K562 (cell line): ENCODE data around the gene CSRNP3. TPM values are rescaled to one million over a fixed set of nuclear protein-coding genes. Genes with fewer than 3 reads are reported as not detected.

Source experiments
- ATAC-seq: fragments of 200-7000 bp; cut with Tn5 transposase; 3 replicates; pipeline ENCODE4 v1.9.1; 2020; ENCODE audit warnings: moderate library complexity
- BruUV-seq: library from RNA; stranded (reverse); fragments of 400-500 nt; replicated peaks from 2 replicates; lab custom pipeline; 2021; lab: Mats Ljungman, UMichigan
- CTCF ChIA-PET: fragments of 300-600 bp; formaldehyde crosslinking; extraction: SDS; loops from one replicate; lab custom pipeline; 2021; ENCODE audit warnings: low intra/inter-chr PET ratio; lab: Yijun Ruan, JAX
- POLR2A ChIA-PET: fragments of 300-600, 350-650 bp; sonication (Branson Sonifier 250); formaldehyde crosslinking; extraction: SDS; loops from one replicate; lab custom pipeline; 2021; ENCODE audit warnings: antibody characterized with exemption, inconsistent platforms; lab: Yijun Ruan, JAX
- DNase-seq, 4 experiments: peaks; one replicate each; pipeline versions ENCODE4 v3.0.0 to v3.0.0-alpha.2; 2011 to 2018; ENCODE audit warnings: low spot score in 3 of 4, mixed read lengths in 3 of 4; ENCODE audit errors: extremely low read depth in 1 of 4
- FAIRE-seq: peaks from 2 replicates; lab custom pipeline; 2011; peaks lifted over from hg19 to GRCh38; lab: Jason Lieb, UNC
- H2AFZ ChIP-seq: 2 replicates; pipeline ENCODE4 v1.6.0; 2011; ENCODE audit warnings: low read depth, low read length, control low read depth, inconsistent platforms
- H3K27ac ChIP-seq: fragments of 200-600 bp; 3 replicates; pipeline ENCODE4 v1.8.0; 2011; ENCODE audit warnings: low read depth, mild to moderate bottlenecking, control low read depth, inconsistent platforms, low read length, moderate library complexity, mixed read lengths; ENCODE audit errors: extremely low read depth
- H3K27me3 ChIP-seq, 2 experiments: fragments of 300-600 bp in 1 of 2; 2 replicates in 1 of 2; 3 replicates in 1 of 2; pipeline versions ENCODE4 v1.6.0 to v1.8.0; 2011; ENCODE audit warnings: inconsistent platforms in 2 of 2, low read length in 2 of 2, mild to moderate bottlenecking in 1 of 2, mixed read lengths in 1 of 2, moderate library complexity in 1 of 2; ENCODE audit not compliant: control insufficient read depth in 2 of 2, insufficient read depth in 2 of 2
- H3K36me3 ChIP-seq: fragments of 300-600 bp; 3 replicates; pipeline ENCODE4 v1.8.0; 2011; ENCODE audit warnings: mild to moderate bottlenecking, low read length, inconsistent platforms; ENCODE audit not compliant: control insufficient read depth, insufficient read depth
- H3K4me1 ChIP-seq, 2 experiments: fragments of 200-600 bp in 1 of 2; replicated peaks in 1 of 2; 2 replicates in 1 of 2; 3 replicates in 1 of 2; pipeline versions ENCODE4 v1.5.1 to v1.8.0; 2011; ENCODE audit warnings: inconsistent platforms in 2 of 2, low read length in 2 of 2, mild to moderate bottlenecking in 1 of 2, mixed read lengths in 1 of 2, moderate library complexity in 1 of 2; ENCODE audit not compliant: control insufficient read depth in 2 of 2, insufficient read depth in 2 of 2
- H3K4me2 ChIP-seq: 2 replicates; pipeline ENCODE4 v1.6.1; 2011; ENCODE audit warnings: low read length, control low read depth, inconsistent platforms, mixed read lengths; ENCODE audit not compliant: insufficient read depth
- H3K4me3 ChIP-seq: fragments of 200-600 bp; sonication (generic), shearing (Covaris generic); 2 replicates; pipeline ENCODE4 v1.5.1; 2016; ENCODE audit warnings: control low read depth, inconsistent platforms
- H3K79me2 ChIP-seq: fragments of 200-600 bp; 3 replicates; pipeline ENCODE4 v1.8.0; 2011; ENCODE audit warnings: low read length, inconsistent platforms; ENCODE audit not compliant: control insufficient read depth, insufficient read depth
- H3K9ac ChIP-seq, 2 experiments: 2 replicates each; pipeline versions ENCODE4 v1.6.0 to v1.6.1; 2011; ENCODE audit warnings: low read depth in 2 of 2, low read length in 2 of 2, control low read depth in 1 of 2, inconsistent platforms in 1 of 2, mild to moderate bottlenecking in 1 of 2, mixed read lengths in 1 of 2; ENCODE audit not compliant: insufficient read depth in 1 of 2
- H3K9me1 ChIP-seq: one replicate; pipeline ENCODE4 v1.6.0; 2011; ENCODE audit warnings: inconsistent platforms, mild to moderate bottlenecking, low read length, moderate library complexity; ENCODE audit not compliant: control insufficient read depth, insufficient read depth
- H3K9me3 ChIP-seq: replicated peaks from 2 replicates; pipeline ENCODE4 v1.5.1; 2011; ENCODE audit warnings: low read depth, low read length, inconsistent platforms; ENCODE audit not compliant: control insufficient read depth, insufficient read depth
- H4K20me1 ChIP-seq: replicated peaks from 2 replicates; pipeline ENCODE4 v1.6.1; 2011; ENCODE audit warnings: low read length, inconsistent platforms, mixed read lengths; ENCODE audit not compliant: control insufficient read depth, insufficient read depth
- CHD7 ChIP-seq: fragments of 200-600 bp; sonication (generic); IDR thresholded peaks from one replicate; pipeline ENCODE4 v1.6.1; 2012; ENCODE audit warnings: mild to moderate bottlenecking, low read depth, low read length, inconsistent platforms
- DIDO1 ChIP-seq: fragments of 450-650 bp; IDR thresholded peaks from 2 replicates; pipeline ENCODE4 v1.6.1; 2016; ENCODE audit warnings: low read depth, missing biosample characterization, missing genetic modification characterization
- RFX7 ChIP-seq: fragments of 250-450 bp; sonication (Bioruptor Pico); IDR thresholded peaks from 2 replicates; pipeline ENCODE4 v1.5.1; 2021; ENCODE audit warnings: mild to moderate bottlenecking
- SLC30A9 ChIP-seq: fragments of 250-450 bp; sonication (Bioruptor Pico); IDR thresholded peaks from 2 replicates; pipeline ENCODE4 v1.8.0; 2022; ENCODE audit warnings: mild to moderate bottlenecking, moderate library complexity
- SOX6 ChIP-seq: fragments of 450-650 bp; IDR thresholded peaks from 2 replicates; pipeline ENCODE4 v1.6.1; 2014; ENCODE audit warnings: mild to moderate bottlenecking
- TAF1 ChIP-seq: IDR thresholded peaks from 2 replicates; pipeline ENCODE4 v1.6.1; 2011; ENCODE audit warnings: mild to moderate bottlenecking, low read length, moderate library complexity; ENCODE audit not compliant: insufficient read depth, control insufficient read depth, severe bottlenecking; ENCODE audit errors: extremely low read depth
- ZFP1 ChIP-seq: fragments of 450-650 bp; formaldehyde crosslinking; IDR thresholded peaks from 2 replicates; pipeline ENCODE4 v1.4.0; 2020; ENCODE audit warnings: mild to moderate bottlenecking, mixed read lengths
- ZKSCAN8 ChIP-seq: fragments of 200-800 bp; sonication (Bioruptor generic); IDR thresholded peaks from 2 replicates; pipeline ENCODE4 v1.6.1; 2016; ENCODE audit warnings: missing genetic modification characterization, missing compliant biosample characterization
- ZSCAN29 ChIP-seq: fragments of 450-650 bp; IDR thresholded peaks from 2 replicates; pipeline ENCODE4 v1.6.1; 2017
- WGBS: fragments of 100-300 bp; shearing (Covaris generic); methylation state at CpG from one replicate; pipeline ENCODE4 v1.1.6; 2016; ENCODE audit warnings: low coverage, mixed read lengths; ENCODE audit not compliant: insufficient coverage; ENCODE audit errors: missing lambda C conversion rate; 5-methylcytosine and 5-hydroxymethylcytosine counted together
- in situ Hi-C: fragments of 300-500 bp; cut with MboI; formaldehyde crosslinking; loops from 4 replicates; pipeline ENCODE4 v1.15.0; 2018; ENCODE audit warnings: inconsistent platforms, mixed read lengths
- intact Hi-C: fragments of 100-400 bp; cut with micrococcal nuclease; formaldehyde crosslinking; loops from 2 replicates; pipeline ENCODE4 v1.14.2; 2022
- polyA plus RNA-seq, 8 experiments: library from polyadenylated mRNA; depleted of rRNA in 4 of 8; stranded (reverse) in 5 of 8; unstranded in 3 of 8; fragments of >200 nt; fragmentation: Nextera tagmentation in 2 of 8; fragmentation: Illumina TruSeq in 1 of 8; extraction: Ambion mirVana in 2 of 8; extraction: Trizol in 1 of 8; gene quantifications; 2 replicates each; pipeline versions ENCODE4 v1.2.1 to v1.2.3, GENCODE V29; 2011 to 2014; ENCODE audit warnings: inconsistent platforms in 1 of 8, missing spikeins in 1 of 8
- total RNA-seq, 7 experiments: library from RNA; depleted of rRNA in 6 of 7; stranded (reverse); fragments of >200 nt in 6 of 7; fragmentation: Illumina TruSeq in 2 of 7; extraction: Trizol in 2 of 7; gene quantifications; 2 replicates each; pipeline versions ENCODE4 v1.2.1 to v1.2.3, GENCODE V29; 2011 to 2021; ENCODE audit warnings: low replicate concordance in 1 of 7

Gene CSRNP3
- total and polyA plus RNA-seq, 9 of the 15 experiments (the other 6 are each of a cell fraction or from before 2014, with no cell fraction given), result not detected

GRCh38 chr2:165697748-165698443, 228.4 kb downstream of the CSRNP3 start:
- Histone ChIP-seq H3K27ac (no peak overlapping the region), H3K9ac (no peak overlapping the region), H3K9me1 (no peaks in the 10 kb centered on the region), H3K9me3 (no peaks in the 10 kb centered on the region), H3K4me2 (no peak overlapping the region), H4K20me1 (no peaks in the 10 kb centered on the region), H3K27me3 (no peaks in the 10 kb centered on the region), H3K36me3 (no peaks in the 10 kb centered on the region), H2AFZ (no peak overlapping the region), H3K4me3 (no peak overlapping the region), H3K79me2 (no peaks in the 10 kb centered on the region), H3K4me1 (no peaks in the 10 kb centered on the region)
- WGBS, result 5% methylated on average over 4 of the region's 4 CpGs
- FAIRE-seq, result no peak
- TF ChIP-seq SOX6 (no peak), ZFP1 (CRISPR knock-in tag) (no peak), SLC30A9 (CRISPR knock-in tag) (no peak), DIDO1 (tag) (no peak), TAF1 (no peak), RFX7 (CRISPR knock-in tag) (no peak), CHD7 (no peak), ZSCAN29 (no peak), ZKSCAN8 (CRISPR knock-in tag) (no peak)
- in situ Hi-C loops (no loop called here), intact Hi-C loops (no loop called here)
- ATAC-seq, result no peak
- no TSS peak for BruUV-seq
- no peak for DNase-seq
- POLR2A ChIA-PET, result interaction anchor here (0.6 kb wide), 1 partner anchor 1382 kb away, joined by 3 read pairs; no protein-coding TSS in a partner anchor
- CTCF ChIA-PET, result no interaction called here
